NCI-H187 (cell line): ENCODE data around the gene CLMN.

Experiments
- DNase-seq, 2 experiments: peaks; one replicate each; lab custom pipeline; 2025; lab: John Stamatoyannopoulos, UW

CLMN gene

DNA sequence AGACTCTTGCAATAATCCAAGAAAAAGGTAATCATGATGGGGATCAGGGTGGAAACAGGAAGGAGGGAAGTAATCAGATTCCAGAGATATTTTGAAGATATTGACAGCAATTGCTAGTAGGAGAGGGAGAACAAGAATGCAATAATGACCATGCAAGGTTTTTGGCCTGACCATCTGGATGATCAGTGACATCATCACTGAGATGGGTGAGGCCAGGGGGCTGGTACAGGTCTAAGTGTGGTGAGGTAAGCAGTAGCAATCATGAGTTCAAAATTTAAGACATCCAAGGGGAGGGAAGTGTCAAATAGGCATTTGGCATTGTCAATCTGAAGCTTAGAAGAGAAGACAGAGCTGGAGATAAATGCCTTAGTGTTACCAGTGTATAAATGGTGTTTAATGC, 24.8 kb upstream of the CLMN start:
- DNase-seq, result no peak

GRCh38 chr14:95341564-95341963, 21.9 kb upstream of the CLMN start:
- no peak for DNase-seq

DNA sequence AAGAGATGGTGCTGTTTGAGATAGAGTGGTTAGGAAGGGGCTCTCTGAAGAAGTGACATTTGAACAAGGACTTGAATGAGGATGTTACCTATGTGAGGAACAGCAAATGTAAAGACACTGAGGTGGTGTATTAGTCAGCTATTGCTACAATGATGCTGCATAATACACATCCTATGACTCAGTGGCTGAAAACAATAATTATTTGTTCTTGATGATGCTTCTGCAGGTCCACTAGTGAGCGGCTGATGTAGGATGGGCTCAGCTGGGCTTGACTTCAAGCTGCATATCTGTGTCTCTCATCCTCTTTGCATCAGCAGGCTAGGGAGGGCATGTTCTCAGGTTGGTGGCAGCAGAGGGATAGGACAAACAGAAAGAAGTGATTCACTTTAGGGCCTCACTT, 21.4 kb upstream of the CLMN start:
- DNase-seq, result no peak

- no peak for DNase-seq
These were observed 20.5 kb upstream of the CLMN start for GRCh38 chr14:95340201-95340697.

GRCh38 chr14:95339301-95339865, 19.7 kb upstream of the CLMN start:
- DNase-seq, result no peak

- no peak for DNase-seq
These were observed 18.7 kb upstream of the CLMN start for GRCh38 chr14:95338436-95338835.

GRCh38 chr14:95337041-95337595, 17.4 kb upstream of the CLMN start:
- DNase-seq, result no peak

DNA sequence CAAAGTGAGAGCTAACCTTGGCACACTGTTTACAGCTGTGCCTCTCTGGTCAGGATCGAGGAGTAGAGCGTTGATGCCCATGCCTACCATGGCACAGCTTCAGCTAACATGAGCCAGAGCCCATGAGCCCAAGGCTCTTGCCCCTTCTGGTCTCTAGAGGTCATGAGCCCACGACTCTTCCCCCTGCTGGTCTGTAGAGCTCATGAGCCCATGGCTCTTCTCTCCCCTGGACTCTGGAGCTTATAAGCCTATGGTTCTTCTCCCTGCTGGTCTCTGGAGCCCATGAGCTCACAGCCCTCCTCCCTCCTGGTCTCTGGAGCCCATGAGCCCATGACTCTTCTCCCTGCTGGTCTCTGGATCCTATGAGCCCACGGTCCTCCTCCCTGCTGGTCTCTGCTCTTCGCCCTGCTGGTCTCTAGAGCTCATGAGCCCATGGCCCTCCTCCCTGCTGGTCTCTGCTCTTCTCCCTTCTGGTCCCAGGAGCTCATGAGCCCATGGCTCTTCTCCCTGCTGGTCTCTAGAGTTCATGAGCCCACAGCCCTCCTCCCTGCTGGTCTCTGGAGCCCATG, 16.6 kb upstream of the CLMN start:
- no peak for DNase-seq

DNA sequence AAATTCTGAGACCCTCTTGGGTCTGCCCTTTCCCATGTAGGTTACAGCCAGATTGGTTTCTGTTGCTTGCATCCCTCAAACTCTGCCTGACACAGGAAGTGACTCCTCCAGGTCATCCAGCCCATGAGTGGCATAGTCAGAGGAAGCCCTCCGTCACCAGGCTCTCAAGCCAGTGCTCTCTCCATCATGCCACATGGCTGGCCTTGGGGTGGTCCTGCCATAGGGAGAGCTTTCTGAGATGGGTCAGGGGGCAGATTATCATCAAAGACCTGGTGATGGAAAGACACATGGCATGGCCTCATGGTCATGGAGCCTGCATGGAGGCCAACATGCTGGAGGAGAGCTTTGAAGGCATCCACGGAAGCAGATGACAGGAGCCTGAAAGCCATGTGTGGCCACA, 15.4 kb upstream of the CLMN start:
- no peak for DNase-seq

GRCh38 chr14:95334044-95334443, 14.3 kb upstream of the CLMN start:
- no peak for DNase-seq

DNA sequence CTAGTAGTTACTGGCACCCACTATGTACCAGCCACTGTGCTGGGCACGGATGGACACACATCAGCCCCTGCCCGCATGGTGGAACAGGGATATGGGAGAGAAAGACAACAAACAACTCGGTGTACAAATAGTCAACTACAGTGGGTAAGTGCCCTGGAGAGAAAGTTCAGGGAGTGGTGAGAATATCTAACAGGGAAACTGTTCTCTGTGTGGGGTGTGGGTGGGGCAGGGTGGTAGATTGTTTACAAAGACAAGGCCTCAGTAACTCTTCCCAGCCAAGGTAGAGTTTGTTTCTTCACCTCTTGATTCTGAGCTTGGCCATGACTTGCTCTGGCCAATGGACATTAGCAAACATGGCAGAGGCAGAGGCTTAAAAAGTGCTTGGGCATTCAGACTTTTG, 12.9 kb upstream of the CLMN start:
- DNase-seq, result no peak

DNA sequence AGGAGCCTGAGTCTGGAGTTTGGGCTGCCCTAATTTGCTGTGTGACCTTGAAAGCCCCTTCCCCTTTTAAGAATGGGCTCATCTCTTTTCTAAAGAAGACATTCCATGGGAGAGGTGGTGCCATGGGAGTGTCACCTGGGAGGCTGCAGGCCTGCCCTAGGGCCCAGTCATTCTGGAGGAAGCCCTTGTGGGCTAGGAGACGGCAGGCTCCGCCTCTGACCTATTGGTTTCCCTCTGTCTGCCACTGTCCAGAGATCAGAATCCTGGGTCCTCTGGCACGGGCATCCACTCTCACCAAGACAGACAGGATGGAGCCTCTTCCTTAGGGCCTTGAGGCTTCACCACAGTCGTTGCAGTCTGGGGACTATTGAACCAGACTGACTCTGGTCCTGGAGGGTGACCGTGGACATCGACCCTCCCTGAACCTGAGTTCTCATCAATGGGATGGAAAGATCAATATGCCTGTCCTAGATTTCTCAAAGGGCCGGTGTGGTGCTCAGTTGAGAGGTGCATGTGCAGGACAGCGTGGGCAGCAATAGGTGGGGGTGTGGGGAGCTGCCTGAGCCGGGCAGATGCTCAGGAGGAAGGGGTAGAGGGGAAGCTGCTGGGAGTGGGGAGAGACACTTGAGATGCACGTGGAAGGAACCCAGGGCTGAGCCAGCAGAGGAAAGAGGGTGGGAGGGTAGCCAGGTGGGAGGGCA, 12.2 kb upstream of the CLMN start:
- DNase-seq, result no peak

GRCh38 chr14:95330591-95331370, 11.1 kb upstream of the CLMN start:
- DNase-seq, result no peak

DNA sequence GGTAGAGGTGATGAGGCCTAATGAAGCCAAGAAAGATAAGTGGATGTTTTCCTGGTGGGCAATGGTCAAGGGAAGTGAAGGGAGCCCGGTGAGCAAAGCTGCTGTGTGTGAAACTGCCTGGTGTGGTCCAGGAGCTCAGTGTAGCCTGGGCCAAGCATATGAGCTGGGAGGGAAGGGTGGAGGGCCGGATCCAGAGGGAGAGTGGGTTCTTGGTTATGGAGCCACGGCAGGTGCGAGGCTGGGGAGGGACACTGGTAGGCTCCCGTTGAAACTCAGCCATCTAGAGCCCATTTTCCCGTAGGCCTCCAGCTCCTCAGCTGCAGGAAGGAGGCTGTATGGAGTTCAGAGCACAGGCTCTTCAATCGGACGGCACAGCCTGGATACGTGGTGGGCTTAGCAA, 10.2 kb upstream of the CLMN start:
- no peak for DNase-seq

DNA sequence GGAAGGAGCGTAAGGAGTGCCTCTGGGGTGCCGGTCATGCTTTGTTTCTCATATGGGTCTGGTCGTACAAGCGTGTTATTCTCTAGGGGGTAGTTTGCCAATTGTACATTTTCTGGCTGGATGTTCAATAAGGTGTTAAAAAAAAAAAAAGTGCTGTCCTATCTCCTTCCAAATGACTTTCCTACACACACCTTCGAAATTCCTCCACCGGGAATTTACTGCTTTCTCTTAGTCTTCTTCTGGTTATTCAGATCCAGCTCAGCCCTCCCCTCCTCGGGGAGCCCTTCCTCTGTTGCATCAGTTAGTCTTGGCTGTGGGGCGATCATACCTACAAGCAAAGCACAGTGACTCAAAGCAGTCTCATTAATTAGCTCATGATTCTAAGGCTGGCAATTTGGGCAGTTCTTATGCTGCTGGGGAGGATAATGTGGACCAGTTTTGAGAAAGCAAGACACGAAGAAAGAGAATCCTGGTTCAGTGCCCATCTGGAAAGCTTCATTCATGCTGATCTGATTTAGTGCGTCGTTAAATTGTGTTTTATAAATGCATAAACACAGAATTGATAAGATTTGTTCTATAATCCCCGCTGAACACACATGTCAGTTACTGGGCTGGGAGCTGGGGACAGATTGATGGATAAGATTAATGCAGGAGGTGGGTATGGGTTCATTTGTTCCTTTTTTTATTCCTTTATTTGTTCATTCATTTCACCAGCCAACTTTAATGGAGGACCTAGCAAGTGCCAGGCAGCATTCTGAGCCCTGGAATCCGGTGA, 9.2 kb upstream of the CLMN start:
- no peak for DNase-seq

- DNase-seq, result no peak
These were observed 8.1 kb upstream of the CLMN start for GRCh38 chr14:95327558-95328374.

DNA sequence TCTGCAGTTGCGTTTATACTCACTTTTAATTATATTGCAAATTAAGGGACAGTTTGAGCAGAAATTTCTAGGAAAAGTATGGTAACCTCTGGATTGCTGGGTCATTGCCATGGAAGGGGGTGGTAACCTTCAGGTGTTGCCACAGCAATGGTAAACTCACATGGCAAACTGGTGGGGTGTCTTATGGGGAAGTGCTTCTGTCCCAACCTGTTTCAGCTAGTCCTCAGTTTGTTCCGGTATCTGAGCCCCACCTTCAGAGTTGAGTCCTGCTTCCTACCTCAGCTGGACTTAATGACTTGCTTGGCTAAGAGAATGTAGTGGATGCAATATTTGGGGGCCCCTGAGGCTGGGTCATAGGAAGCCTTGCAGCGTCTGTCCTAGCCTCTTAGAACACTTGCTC, 7.3 kb upstream of the CLMN start:
- DNase-seq, result no peak

DNA sequence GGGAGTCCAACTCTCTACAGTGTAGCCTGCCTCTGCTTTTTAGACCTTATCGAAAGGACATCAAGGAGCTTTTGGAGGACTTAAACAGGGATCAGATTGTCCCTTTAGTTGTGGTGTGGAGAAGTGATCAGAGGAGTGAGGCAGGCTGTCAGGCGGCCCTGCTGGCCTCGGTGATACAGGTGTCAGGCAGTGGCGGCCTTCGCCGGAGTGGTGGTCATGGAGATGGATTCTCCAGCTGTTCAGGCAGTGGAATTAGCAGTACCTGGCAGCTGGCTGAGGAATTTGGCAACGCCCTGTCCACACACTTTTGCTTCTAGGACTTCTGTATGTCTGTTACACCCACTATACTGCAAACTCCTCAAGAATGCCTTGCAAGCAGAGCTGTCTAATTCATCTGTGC, 4.2 kb upstream of the CLMN start:
- no peak for DNase-seq

DNA sequence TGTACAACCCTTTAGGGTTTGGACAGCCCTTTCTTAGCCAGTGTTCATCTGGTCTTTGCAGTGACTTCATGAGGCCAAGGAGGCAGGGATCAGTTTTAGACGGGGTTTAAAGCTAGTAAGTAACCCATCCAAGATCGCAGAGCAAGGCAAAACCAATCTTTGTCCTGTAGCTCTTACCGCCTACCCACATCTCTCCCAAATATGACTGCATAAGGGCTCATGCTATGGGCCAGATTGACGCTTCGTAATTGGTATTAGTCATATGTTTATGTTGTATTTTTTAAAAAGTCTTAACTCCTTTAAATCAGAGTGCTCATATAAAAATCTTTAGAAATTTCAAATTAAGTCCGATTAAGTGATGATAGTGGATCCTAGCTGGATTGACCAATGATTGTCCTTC, 3.7 kb upstream of the CLMN start:
- no peak for DNase-seq

DNA sequence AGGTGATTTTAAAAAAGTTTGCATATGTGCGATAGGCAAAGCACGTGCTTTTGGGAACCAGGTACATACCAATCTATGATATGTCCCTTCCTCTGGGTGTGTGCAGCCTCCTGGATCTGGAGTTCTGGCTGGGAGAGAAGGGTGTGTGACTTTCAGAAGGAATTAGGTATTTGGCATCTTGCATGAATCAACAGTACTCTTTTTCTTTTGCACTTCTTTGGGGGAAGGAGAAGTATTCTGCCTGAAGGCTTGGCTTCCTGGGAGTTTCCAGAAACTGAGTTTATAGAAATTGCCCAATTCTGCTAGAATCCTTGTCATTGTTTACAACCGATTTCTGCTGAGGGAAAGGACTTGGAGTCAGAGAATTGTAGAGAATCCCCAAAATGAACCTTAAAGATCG, 2.9 kb upstream of the CLMN start:
- DNase-seq, result no peak
